Hepatocyte (in vitro differentiated cells): Measurements from ENCODE around the gene MYRF. TPM values are rescaled to one million over a fixed set of nuclear protein-coding genes. Genes with fewer than 3 reads are reported as not detected.

ENCODE experiments used
- DNase-seq: peaks from one replicate; pipeline ENCODE4 v3.0.0-alpha.2; 2016; ENCODE audit warnings: low spot score
- H2AFZ ChIP-seq: fragments of 200-600 bp; sonication (generic); 2 replicates; pipeline ENCODE4 v1.6.0; 2016; ENCODE audit warnings: antibody characterized with exemption, mild to moderate bottlenecking
- H3K27ac ChIP-seq: fragments of 200-600 bp; sonication (generic); 2 replicates; pipeline ENCODE4 v1.5.1; 2016; ENCODE audit warnings: mild to moderate bottlenecking
- H3K27me3 ChIP-seq: fragments of 200-600 bp; sonication (generic); 2 replicates; pipeline ENCODE4 v1.6.1; 2016
- H3K36me3 ChIP-seq: fragments of 200-600 bp; sonication (generic); replicated peaks from 2 replicates; pipeline ENCODE4 v1.5.1; 2016; ENCODE audit warnings: low read depth; ENCODE audit not compliant: insufficient read depth
- H3K4me1 ChIP-seq: fragments of 200-600 bp; sonication (generic); 2 replicates; pipeline ENCODE4 v1.5.1; 2016; ENCODE audit warnings: mild to moderate bottlenecking, moderate library complexity; ENCODE audit not compliant: insufficient read depth
- H3K4me2 ChIP-seq: fragments of 200-600 bp; sonication (generic); 2 replicates; pipeline ENCODE4 v1.6.0; 2016
- H3K4me3 ChIP-seq: fragments of 200-600 bp; sonication (generic); 2 replicates; pipeline ENCODE4 v1.5.1; 2016; ENCODE audit warnings: mild to moderate bottlenecking
- H3K79me2 ChIP-seq: fragments of 200-600 bp; sonication (generic); 2 replicates; pipeline ENCODE4 v1.6.0; 2017; ENCODE audit warnings: mild to moderate bottlenecking
- H3K9me2 ChIP-seq: fragments of 200-600 bp; sonication (generic); replicated peaks from 2 replicates; pipeline ENCODE4 v1.6.0; 2017; ENCODE audit warnings: mild to moderate bottlenecking; ENCODE audit not compliant: insufficient read depth
- H3K9me3 ChIP-seq: fragments of 200-600 bp; sonication (generic); 2 replicates; pipeline ENCODE4 v1.5.1; 2016; ENCODE audit warnings: low read depth, mild to moderate bottlenecking
- H4K20me1 ChIP-seq: fragments of 200-600 bp; sonication (generic); 2 replicates; pipeline ENCODE4 v1.6.0; 2016; ENCODE audit warnings: mild to moderate bottlenecking; ENCODE audit not compliant: insufficient read depth, poor library complexity, severe bottlenecking
- CTCF ChIP-seq: fragments of 200-600 bp; sonication (generic); IDR thresholded peaks from 2 replicates; pipeline ENCODE4 v1.5.1; 2016; ENCODE audit warnings: antibody characterized with exemption, mild to moderate bottlenecking; ENCODE audit not compliant: poor library complexity
- EZH2 ChIP-seq: fragments of 200-600 bp; sonication (generic); IDR thresholded peaks from 2 replicates; pipeline ENCODE4 v1.6.1; 2016; ENCODE audit warnings: antibody characterized with exemption, mild to moderate bottlenecking, borderline replicate concordance
- EZH2phosphoT487 ChIP-seq: fragments of 200-600 bp; sonication (generic); IDR thresholded peaks from one replicate; pipeline ENCODE4 v1.6.1; 2018; ENCODE audit warnings: antibody characterized with exemption, mild to moderate bottlenecking, low read depth, moderate library complexity; ENCODE audit not compliant: unreplicated experiment, severe bottlenecking
- WGBS: methylation state at CpG from one replicate; pipeline ENCODE4 v1.1.6; 2016; ENCODE audit warnings: low lambda C conversion rate; ENCODE audit errors: missing lambda C conversion rate; 5-methylcytosine and 5-hydroxymethylcytosine counted together
- polyA plus RNA-seq: library from polyadenylated mRNA; unstranded; fragments of >200 nt; fragmentation: Nextera tagmentation; extraction: Ambion mirVana; gene quantifications from 2 replicates; pipeline ENCODE4 v1.2.1, GENCODE V29; 2016
- total RNA-seq: library from RNA; depleted of rRNA; stranded (reverse); fragments of >200 nt; gene quantifications from 2 replicates; pipeline ENCODE4 v1.2.3, GENCODE V29; 2014

Gene MYRF
- total and polyA plus RNA-seq, 2 experiments from 2014 or later, result 57.3 to 96.7 TPM

GRCh38 chr11:61747967-61748285, 4.5 kb upstream of the MYRF start:
- peaks cover 32% of the 10 kb centered on the region for H3K4me1 ChIP-seq
- no peak for TF ChIP-seq EZH2phosphoT487
- no peak for TF ChIP-seq EZH2
- TF ChIP-seq CTCF, result no peak
- H3K27ac ChIP-seq, result no peak overlapping the region
- WGBS, result 43% methylated on average over 3 of the region's 3 CpGs
- no peak overlapping the region for H3K4me3 ChIP-seq
- no peaks in the 10 kb centered on the region for H3K9me2 ChIP-seq
- H2AFZ ChIP-seq, result no peak overlapping the region
- H3K79me2 ChIP-seq, result peaks cover 9% of the 10 kb centered on the region
- no peaks in the 10 kb centered on the region for H3K27me3 ChIP-seq
- no peak for DNase-seq
- H3K36me3 ChIP-seq, result no peaks in the 10 kb centered on the region
- no peaks in the 10 kb centered on the region for H4K20me1 ChIP-seq
- H3K9me3 ChIP-seq, result no peaks in the 10 kb centered on the region
- H3K4me2 ChIP-seq, result no peak overlapping the region

- Histone ChIP-seq H3K27ac (no peak overlapping the region), H3K4me1 (peaks cover 40% of the 10 kb centered on the region), H3K9me3 (no peaks in the 10 kb centered on the region), H3K4me3 (no peak overlapping the region), H2AFZ (no peak overlapping the region), H3K79me2 (peaks cover 26% of the 10 kb centered on the region), H3K36me3 (no peaks in the 10 kb centered on the region), H4K20me1 (no peaks in the 10 kb centered on the region), H3K4me2 (peak overlapping the region; percentile 29), H3K9me2 (no peaks in the 10 kb centered on the region), H3K27me3 (no peaks in the 10 kb centered on the region)
- 39% methylated on average over 21 of the region's 21 CpGs for WGBS
- TF ChIP-seq CTCF (no peak), EZH2 (no peak), EZH2phosphoT487 (no peak)
- DNase-seq, result no peak
These were observed 2.7 kb upstream of the MYRF start for GRCh38 chr11:61749591-61750217.

GRCh38 chr11:61750631-61751273, 1.7 kb upstream of the MYRF start:
- no peaks in the 10 kb centered on the region for H3K9me3 ChIP-seq

More at GRCh38 chr11:61750631-61751273, 1.7 kb upstream of the MYRF start:
- Histone ChIP-seq H3K27ac (no peak overlapping the region), H3K4me3 (no peak overlapping the region), H2AFZ (no peak overlapping the region), H3K36me3 (no peaks in the 10 kb centered on the region), H4K20me1 (no peaks in the 10 kb centered on the region), H3K27me3 (no peaks in the 10 kb centered on the region), H3K4me1 (peaks cover 51% of the 10 kb centered on the region), H3K9me2 (no peaks in the 10 kb centered on the region), H3K79me2 (peaks cover 37% of the 10 kb centered on the region), H3K4me2 (no peak overlapping the region)
- DNase-seq, result no peak
- WGBS, result over 99% methylated on average over 5 of the region's 5 CpGs
- no peak for TF ChIP-seq CTCF
- no peak for TF ChIP-seq EZH2phosphoT487
- TF ChIP-seq EZH2, result no peak
